PC-3 (cell line): ENCODE measurements around the gene TMEM255B.
"Not testable (repeated sequence)": the region's sequence is repeated elsewhere in the genome, so short reads cannot be mapped to it uniquely, and the experiment has no call there.

Experiments
- EZH2phosphoT487 ChIP-seq: fragments of 300-600 bp; sonication (generic); IDR thresholded peaks from 2 replicates; pipeline ENCODE4 v1.6.1; 2018; ENCODE audit warnings: mild to moderate bottlenecking, antibody characterized with exemption, low read length, borderline replicate concordance
- TF ChIP-seq, protein P1 (sequence below): fragments of 300-600 bp; sonication (generic); conservative IDR thresholded peaks from 2 replicates; pipeline ENCODE4 v1.5.1; 2017; ENCODE audit warnings: antibody characterized with exemption, low read depth, mild to moderate bottlenecking, low read length

DNA sequence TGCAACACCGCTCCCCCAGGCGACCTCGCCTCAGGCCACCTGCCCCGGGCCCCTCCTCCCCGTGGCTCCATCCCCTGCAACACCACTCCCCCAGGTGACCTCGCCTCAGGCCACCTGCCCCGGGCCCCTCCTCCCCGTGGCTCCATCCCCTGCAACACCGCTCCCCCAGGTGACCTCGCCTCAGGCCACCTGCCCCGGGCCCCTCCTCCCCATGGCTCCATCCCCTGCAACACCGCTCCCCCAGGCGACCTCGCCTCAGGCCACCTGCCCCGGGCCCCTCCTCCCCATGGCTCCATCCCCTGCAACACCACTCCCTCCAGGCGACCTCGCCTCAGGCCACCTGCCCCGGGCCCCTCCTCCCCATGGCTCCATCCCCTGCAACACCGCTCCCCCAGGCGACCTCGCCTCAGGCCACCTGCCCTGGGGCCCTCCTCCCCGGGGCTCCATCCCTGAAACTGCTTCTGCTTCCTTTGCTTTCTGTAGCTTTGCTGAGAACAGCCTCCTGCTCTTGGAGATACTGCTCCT lies 71.5 kb downstream of the TMEM255B start:
- not testable (repeated sequence) for TF ChIP-seq EZH2phosphoT487
- TF ChIP-seq, protein P1, sequence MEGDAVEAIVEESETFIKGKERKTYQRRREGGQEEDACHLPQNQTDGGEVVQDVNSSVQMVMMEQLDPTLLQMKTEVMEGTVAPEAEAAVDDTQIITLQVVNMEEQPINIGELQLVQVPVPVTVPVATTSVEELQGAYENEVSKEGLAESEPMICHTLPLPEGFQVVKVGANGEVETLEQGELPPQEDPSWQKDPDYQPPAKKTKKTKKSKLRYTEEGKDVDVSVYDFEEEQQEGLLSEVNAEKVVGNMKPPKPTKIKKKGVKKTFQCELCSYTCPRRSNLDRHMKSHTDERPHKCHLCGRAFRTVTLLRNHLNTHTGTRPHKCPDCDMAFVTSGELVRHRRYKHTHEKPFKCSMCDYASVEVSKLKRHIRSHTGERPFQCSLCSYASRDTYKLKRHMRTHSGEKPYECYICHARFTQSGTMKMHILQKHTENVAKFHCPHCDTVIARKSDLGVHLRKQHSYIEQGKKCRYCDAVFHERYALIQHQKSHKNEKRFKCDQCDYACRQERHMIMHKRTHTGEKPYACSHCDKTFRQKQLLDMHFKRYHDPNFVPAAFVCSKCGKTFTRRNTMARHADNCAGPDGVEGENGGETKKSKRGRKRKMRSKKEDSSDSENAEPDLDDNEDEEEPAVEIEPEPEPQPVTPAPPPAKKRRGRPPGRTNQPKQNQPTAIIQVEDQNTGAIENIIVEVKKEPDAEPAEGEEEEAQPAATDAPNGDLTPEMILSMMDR, result not testable (repeated sequence)
